Epithelial cell of esophagus (primary cell): ENCODE results near the gene CBFA2T3.

Source experiments
- DNase-seq: peaks from one replicate; pipeline ENCODE4 v3.0.0; 2010; ENCODE audit warnings: low read depth
- H3K4me3 ChIP-seq: 2 replicates; pipeline ENCODE4 v1.5.1; 2011; ENCODE audit warnings: mild to moderate bottlenecking, low read length, control low read depth
- TF ChIP-seq, protein P1 (sequence below): IDR thresholded peaks from 2 replicates; pipeline ENCODE4 v1.5.1; 2011; ENCODE audit warnings: low read depth, mild to moderate bottlenecking, low read length, control low read depth, inconsistent platforms; ENCODE audit not compliant: insufficient read depth; ENCODE audit errors: missing control alignments

CBFA2T3 gene

DNA sequence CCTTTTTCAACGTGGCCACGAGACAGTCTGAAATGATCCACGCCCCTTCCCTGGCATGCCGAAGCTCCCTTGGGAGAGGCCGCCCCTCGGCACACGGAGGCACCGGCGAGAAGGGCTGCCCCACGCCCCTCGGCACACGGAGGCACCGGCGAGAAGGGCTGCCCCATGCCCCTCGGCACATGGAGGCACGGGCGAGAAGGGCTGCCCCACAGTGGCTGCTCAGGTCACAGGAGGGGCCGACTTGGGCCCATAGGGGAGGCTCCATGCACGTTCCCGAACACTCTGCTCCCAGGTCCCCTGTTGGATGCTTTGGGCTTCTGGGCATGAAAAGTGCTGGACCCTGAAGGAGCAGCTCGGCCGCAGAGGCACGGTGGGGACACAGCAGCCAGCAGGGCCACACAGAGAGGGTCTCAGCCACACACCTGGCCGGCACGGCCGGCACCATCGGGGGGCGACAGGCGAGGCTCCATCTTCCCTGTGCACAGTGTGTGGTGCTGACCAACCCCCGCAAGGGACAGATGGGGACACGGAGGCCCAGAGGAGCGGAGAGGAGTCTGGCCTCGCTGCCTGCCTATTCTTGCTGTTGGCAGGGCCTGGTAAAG lies 42.8 kb downstream of the CBFA2T3 start:
- DNase-seq, result no peak
- TF ChIP-seq, protein P1, sequence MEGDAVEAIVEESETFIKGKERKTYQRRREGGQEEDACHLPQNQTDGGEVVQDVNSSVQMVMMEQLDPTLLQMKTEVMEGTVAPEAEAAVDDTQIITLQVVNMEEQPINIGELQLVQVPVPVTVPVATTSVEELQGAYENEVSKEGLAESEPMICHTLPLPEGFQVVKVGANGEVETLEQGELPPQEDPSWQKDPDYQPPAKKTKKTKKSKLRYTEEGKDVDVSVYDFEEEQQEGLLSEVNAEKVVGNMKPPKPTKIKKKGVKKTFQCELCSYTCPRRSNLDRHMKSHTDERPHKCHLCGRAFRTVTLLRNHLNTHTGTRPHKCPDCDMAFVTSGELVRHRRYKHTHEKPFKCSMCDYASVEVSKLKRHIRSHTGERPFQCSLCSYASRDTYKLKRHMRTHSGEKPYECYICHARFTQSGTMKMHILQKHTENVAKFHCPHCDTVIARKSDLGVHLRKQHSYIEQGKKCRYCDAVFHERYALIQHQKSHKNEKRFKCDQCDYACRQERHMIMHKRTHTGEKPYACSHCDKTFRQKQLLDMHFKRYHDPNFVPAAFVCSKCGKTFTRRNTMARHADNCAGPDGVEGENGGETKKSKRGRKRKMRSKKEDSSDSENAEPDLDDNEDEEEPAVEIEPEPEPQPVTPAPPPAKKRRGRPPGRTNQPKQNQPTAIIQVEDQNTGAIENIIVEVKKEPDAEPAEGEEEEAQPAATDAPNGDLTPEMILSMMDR, result no peak

DNA sequence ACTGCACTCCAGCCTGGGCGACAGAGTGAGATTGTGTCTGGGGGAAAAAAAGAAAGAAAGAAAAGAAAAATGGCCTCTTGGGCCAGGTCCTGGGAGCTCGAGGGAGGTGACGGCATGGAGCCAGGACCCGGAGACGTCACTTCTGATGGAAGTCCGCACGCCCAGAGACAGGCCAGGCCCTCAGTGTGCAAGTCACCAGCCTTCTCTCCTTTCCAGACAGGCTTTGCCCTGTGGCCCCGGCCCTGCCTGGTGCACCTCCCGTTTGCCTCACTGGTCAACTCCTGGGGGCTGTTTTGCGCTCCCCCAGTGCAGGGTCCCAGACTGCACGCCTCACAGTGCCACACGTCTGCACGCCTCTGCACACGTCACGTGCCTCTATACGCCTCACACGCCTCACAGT lies 44.1 kb downstream of the CBFA2T3 start:
- no peak overlapping the region for H3K4me3 ChIP-seq
- TF ChIP-seq, protein P1, result no peak
- no peak for DNase-seq

More for the DNA sequence above, 42.8 kb downstream of the CBFA2T3 start:
- no peak overlapping the region for H3K4me3 ChIP-seq

GRCh38 chr16:88931936-88932335 lies 45.1 kb downstream of the CBFA2T3 start:
- no peak for DNase-seq
- H3K4me3 ChIP-seq, result no peak overlapping the region
- TF ChIP-seq, protein P1, result no peak

GRCh38 chr16:88931373-88931900 lies 45.6 kb downstream of the CBFA2T3 start:
- H3K4me3 ChIP-seq, result no peak overlapping the region
- TF ChIP-seq, protein P1, result no peak
- DNase-seq, result no peak

DNA sequence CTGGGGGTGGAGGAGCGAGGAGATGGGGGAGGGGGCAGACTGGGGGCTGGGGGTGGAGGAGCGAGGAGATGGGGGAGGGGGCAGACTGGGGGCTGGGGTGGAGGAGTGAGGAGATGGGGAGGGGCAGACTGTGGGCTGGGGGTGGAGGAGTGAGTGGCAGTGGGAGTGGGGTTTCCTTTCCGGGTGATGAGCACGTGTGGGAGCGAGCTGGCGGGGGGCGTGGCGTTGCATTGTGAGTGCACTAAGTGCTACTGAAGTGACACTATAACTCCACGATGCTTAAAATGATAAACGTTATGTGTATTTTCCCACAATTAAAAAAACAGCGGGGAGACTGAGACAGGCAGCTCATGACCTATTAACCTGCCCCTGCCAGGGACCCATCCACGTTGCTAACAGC lies 46.3 kb downstream of the CBFA2T3 start:
- H3K4me3 ChIP-seq, result no peak overlapping the region
- DNase-seq, result no peak
- TF ChIP-seq, protein P1, result no peak

DNA sequence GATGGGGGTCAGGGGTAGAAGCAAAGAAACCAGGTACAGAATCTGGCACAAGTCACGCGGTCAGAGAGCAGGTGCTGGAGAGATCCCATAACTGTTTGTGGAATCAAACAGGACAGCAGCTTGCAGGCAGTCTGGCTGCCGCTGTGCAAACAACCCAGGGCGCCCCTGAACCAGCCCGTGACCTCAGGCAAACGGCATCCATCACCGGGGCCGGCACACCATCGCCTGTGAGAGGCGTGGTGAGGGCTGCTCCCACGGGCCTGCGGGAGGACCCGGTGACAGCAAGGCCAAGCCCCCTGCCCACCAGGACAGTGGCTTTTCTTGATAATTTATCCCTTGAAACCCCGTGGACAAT lies 47.9 kb downstream of the CBFA2T3 start:
- DNase-seq, result no peak
- TF ChIP-seq, protein P1, result no peak
- no peak overlapping the region for H3K4me3 ChIP-seq
